Osteocyte (in vitro differentiated cells): ENCODE measurements around the gene FBRS. TPM values are rescaled to one million over a fixed set of nuclear protein-coding genes. Genes with fewer than 3 reads are reported as not detected.

Experiments
- DNase-seq: peaks from one replicate; pipeline ENCODE4 v3.0.0; 2021; ENCODE audit warnings: mixed read lengths; ENCODE audit not compliant: unreplicated experiment; ENCODE audit errors: extremely low spot score
- H3K27ac Mint-ChIP-seq: one replicate; pipeline ENCODE4 v1.8.0; 2021; ENCODE audit warnings: mild to moderate bottlenecking, mixed read lengths; ENCODE audit not compliant: unreplicated experiment
- H3K27me3 Mint-ChIP-seq: one replicate; pipeline ENCODE4 v1.8.0; 2021; ENCODE audit warnings: mixed read lengths; ENCODE audit not compliant: unreplicated experiment
- H3K36me3 Mint-ChIP-seq: one replicate; pipeline ENCODE4 v1.8.0; 2021; ENCODE audit warnings: mixed read lengths; ENCODE audit not compliant: unreplicated experiment
- H3K4me1 Mint-ChIP-seq: one replicate; pipeline ENCODE4 v1.8.0; 2021; ENCODE audit warnings: mixed read lengths; ENCODE audit not compliant: unreplicated experiment
- H3K4me3 Mint-ChIP-seq: one replicate; pipeline ENCODE4 v1.8.0; 2021; ENCODE audit warnings: mild to moderate bottlenecking, moderate library complexity, mixed read lengths; ENCODE audit not compliant: unreplicated experiment
- H3K9me3 Mint-ChIP-seq: one replicate; pipeline ENCODE4 v1.8.0; 2021; ENCODE audit warnings: mixed read lengths; ENCODE audit not compliant: unreplicated experiment
- CTCF ChIP-seq: fragments of 200-600 bp; sonication (generic); IDR thresholded peaks from 2 replicates; pipeline ENCODE4 v1.5.0; 2021; ENCODE audit warnings: antibody characterized with exemption, mild to moderate bottlenecking, moderate library complexity
- total RNA-seq: library from RNA; stranded (reverse); gene quantifications from 2 replicates; pipeline ENCODE4 v1.2.1, GENCODE V29; 2021

Gene FBRS
- total RNA-seq, 1 donor from 2014 or later, result 67.4 TPM

- no peak for TF ChIP-seq CTCF
- Mint-ChIP-seq H3K27ac (no peak overlapping the region), H3K27me3 (no peaks in the 10 kb centered on the region), H3K4me1 (no peaks in the 10 kb centered on the region), H3K4me3 (no peak overlapping the region), H3K36me3 (no peaks in the 10 kb centered on the region), H3K9me3 (no peaks in the 10 kb centered on the region)
- DNase-seq, result no peak
Observed at GRCh38 chr16:30678586-30678970, 20.3 kb downstream of the FBRS start.

- H3K36me3 Mint-ChIP-seq, result no peaks in the 10 kb centered on the region
- no peaks in the 10 kb centered on the region for H3K4me1 Mint-ChIP-seq
- no peaks in the 10 kb centered on the region for H3K9me3 Mint-ChIP-seq
- TF ChIP-seq CTCF, result no peak
- H3K4me3 Mint-ChIP-seq, result no peak overlapping the region
- no peak overlapping the region for H3K27ac Mint-ChIP-seq
- H3K27me3 Mint-ChIP-seq, result no peaks in the 10 kb centered on the region
- no peak for DNase-seq
Observed at GRCh38 chr16:30680326-30680725, 22.1 kb downstream of the FBRS start.

GRCh38 chr16:30688701-30689100 is 30.5 kb downstream of the FBRS start:
- Mint-ChIP-seq H3K9me3 (no peaks in the 10 kb centered on the region), H3K36me3 (no peaks in the 10 kb centered on the region), H3K27me3 (no peaks in the 10 kb centered on the region), H3K27ac (no peak overlapping the region), H3K4me1 (peaks cover 2% of the 10 kb centered on the region), H3K4me3 (no peak overlapping the region)
- no peak for DNase-seq
- no peak for TF ChIP-seq CTCF

GRCh38 chr16:30691907-30692306 is 33.7 kb downstream of the FBRS start:
- no peaks in the 10 kb centered on the region for H3K9me3 Mint-ChIP-seq
- no peak overlapping the region for H3K4me3 Mint-ChIP-seq
- no peaks in the 10 kb centered on the region for H3K27me3 Mint-ChIP-seq
- no peak overlapping the region for H3K27ac Mint-ChIP-seq
- no peak for DNase-seq
- TF ChIP-seq CTCF, result no peak
- no peaks in the 10 kb centered on the region for H3K36me3 Mint-ChIP-seq
- H3K4me1 Mint-ChIP-seq, result peaks cover 5% of the 10 kb centered on the region

GRCh38 chr16:30692396-30693064 is 34.3 kb downstream of the FBRS start:
- Mint-ChIP-seq H3K27me3 (no peaks in the 10 kb centered on the region), H3K4me3 (no peak overlapping the region), H3K36me3 (no peaks in the 10 kb centered on the region), H3K27ac (no peak overlapping the region), H3K9me3 (no peaks in the 10 kb centered on the region), H3K4me1 (peaks cover 10% of the 10 kb centered on the region)
- no peak for DNase-seq
- no peak for TF ChIP-seq CTCF
